NCI-H748 treated with DMSO at 0.1 percent for 48 hours (cell line): ENCODE measurements around the gene CTF1.
"Not testable (repeated sequence)": the region's sequence is repeated elsewhere in the genome, so short reads cannot be mapped to it uniquely, and the experiment has no call there.

ENCODE experiments used
- DNase-seq: peaks from one replicate; lab custom pipeline; 2025; lab: John Stamatoyannopoulos, UW

The CTF1 gene

DNA sequence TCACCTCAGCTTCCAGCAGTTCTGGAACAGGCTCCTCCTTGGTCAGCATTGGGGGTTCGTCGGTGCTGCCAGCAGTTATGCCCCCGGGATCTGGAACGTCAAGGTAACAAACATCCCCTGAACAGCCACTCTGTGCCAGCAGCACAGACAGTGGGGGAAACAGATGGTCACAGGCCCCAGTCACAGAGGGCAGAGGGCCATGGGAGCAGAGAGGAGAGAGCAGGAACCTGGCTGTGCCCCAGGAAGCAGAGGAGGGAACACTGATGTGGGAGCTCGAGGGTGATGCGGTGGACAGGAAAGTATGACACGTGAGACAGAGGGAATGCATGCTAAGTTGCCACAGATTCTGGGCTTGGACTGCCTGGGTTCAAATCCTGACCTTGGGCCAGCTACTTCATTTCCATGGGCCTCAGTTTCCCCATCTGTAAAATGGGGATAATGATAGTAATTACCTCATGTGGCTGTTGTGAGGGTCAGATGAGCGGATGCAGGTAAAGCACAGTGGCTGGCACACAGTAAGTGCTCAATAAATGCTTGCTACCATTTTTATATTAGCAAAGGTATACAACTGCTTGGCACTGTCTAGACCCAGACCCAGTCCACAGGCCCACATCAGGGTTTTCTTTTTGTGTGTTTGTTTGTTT, 7.4 kb upstream of the CTF1 start:
- no peak for DNase-seq

DNA sequence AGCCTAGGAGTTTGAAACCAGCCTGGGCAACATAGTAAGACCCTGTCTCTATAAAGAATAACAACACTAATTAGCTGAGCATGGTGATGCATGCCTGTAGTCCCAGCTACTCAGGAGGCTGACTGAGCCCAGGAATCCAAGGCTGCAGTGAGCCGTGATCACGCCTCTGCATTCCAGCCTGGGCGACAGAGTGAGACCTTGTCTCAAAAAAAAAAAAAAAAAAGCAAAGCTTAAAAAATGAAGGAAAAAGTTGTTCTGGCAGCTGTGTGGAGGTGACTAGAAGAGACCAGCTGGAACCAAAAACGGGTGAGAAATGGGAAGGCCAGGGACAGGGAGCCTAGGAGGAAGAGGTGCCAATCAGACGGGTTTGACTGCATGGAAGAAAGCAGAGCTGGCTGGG, 6.7 kb upstream of the CTF1 start:
- no peak for DNase-seq

GRCh38 chr16:30891043-30891823, 5.2 kb upstream of the CTF1 start:
- DNase-seq: not testable (repeated sequence)

DNA sequence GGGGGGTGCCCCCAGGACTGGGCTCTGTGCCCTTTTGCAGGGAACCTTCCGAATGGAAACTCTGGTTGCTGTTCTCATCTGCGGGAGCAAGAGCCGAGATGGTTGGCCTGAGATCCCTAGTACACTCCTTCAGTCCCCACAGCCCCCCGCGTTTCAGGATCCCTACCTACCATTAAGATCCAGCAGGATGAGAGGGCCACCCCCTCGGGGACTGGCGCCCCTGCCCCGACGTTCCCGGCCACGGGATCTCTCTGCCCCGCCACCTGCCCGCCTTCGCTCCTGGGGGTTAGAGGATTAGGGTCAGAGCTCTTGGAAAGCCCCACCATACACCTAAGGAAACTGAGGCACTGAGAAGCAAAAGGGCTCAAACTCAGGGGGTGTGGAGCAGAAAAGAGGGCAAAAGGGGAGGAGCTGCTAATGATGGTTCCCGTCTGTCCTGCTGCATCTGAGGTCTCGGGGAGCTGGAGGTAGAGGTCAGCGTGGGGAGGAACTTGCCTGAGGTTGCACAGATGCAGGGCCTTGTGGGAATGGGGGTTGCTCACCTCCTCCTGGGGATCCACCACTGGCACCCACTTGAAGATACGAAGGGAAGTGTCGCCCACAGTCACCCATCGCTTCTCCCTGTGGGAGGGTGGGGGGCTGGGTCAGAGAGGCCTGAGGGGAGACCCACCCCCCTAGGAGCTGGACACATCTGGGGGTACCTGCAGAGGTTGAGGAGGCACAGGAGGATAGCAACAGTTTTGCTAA, 3.6 kb upstream of the CTF1 start:
- DNase-seq: no peak

- no peak for DNase-seq
Observed at GRCh38 chr16:30893417-30893743, 3.0 kb upstream of the CTF1 start.

- DNase-seq: peak; percentile 54
Observed at GRCh38 chr16:30893744-30894539, 2.5 kb upstream of the CTF1 start, which contains the start of gene BCL7C. TSS of gene BCL7C (minus strand) at chr16:30894077. CDS start at chr16:30893944, 133 bp downstream.

DNA sequence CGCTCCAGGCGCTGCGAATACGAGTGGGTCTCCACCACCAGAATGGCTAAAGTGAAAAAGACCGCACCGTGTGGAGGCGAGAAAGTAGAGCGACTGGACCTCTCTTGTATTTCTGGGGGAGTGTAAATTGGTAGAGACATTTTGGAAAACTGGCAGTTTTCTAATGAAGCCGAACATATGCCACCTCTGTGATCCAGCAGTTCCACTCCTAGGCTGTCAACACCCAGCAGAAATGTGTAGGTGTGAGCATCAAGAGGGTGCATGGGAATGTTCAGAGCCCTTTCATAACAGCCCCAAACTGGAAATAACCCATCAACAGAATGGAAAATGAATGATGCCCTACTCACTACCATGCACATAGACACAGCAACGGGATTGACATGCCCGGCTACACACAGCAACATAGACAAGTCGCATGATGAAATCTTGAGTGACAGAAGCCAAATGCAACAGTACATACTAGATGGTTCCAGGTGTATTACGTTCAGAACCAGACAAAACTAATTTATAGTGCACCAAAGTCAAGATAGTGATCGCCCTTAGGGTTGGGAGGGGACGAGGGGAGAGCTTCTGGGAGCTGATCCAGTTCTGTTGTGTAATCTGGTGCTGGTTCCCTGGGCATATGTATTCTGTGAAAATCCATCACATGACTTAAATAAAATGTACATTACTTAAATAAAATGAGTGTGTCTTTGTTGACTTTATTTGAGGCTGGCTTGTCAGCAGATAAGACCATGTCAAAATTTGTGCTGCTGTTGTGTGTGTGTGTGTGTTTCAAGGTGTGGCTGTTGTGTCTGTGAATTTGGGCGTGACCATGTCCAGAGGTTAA, 1.7 kb upstream of the CTF1 start:
- DNase-seq: no peak

DNA sequence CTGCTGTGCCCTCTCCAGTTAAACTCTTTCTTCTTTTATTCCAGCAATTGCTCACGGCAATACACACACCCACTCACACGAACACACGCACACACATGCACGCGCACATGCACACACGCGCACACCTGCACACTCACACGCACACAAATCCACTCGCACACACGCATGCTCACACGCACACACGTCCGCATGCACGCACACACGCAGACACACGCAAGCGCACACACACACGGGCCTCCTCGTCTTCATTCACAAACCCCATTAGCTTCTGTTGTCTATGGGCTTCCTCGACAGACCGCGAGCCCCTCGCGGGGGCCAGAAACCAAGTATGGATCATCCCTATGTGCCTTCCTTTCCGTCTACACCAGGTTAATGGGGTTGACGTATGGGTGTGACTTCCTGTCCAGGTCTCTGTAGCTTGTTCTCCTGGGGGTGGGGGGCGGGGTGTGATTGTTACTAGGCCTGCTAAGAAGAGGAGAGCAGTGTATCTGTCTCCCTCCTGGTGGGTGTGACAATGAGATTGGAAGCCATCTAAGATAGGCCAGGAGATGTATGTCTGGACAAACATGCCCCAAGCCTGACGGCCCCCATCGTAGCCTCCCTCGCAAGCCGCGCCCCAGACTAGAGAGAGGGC, 670 bp upstream of the CTF1 start:
- DNase-seq: no peak

DNA sequence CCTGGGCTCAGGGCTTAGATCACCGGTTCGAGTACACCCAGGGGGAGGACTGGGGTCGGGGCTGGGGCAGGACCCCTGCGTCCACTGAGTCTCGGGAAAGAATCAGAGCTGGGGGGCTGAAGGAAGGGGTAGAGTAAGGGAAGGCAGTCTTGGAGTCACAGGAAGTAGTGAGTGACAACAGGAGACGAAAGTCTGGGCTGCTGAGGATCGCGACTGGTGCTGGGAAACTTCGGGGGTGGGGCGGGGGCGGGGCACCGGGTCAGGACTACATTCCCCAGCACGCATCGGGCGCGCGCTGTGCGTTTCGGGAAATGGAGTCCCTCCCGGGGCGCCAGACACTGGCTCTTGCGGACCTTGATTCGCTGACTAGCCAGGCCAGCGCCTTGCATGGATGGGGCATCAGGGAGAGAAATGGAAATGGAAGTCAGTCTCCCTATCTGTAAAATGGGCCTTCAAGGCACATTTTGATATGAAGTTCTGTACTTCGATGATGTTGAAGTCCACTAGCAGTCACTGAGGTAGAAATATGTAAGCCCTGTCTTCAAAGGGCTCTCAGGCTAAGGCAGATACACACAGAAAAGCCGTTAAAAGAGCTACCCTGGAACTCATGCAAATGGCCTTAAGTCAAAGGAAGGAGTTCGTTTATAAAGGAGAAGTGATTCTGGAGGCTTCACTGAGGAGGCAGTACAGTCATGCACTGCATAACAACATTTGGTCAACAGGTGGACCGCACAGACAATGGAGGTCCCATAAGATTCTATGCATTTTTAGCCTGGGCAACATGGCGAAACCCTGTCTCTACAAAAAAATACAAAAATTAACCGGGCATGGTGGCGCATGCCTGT, 697 bp downstream of the CTF1 start:
- DNase-seq: no peak

DNA sequence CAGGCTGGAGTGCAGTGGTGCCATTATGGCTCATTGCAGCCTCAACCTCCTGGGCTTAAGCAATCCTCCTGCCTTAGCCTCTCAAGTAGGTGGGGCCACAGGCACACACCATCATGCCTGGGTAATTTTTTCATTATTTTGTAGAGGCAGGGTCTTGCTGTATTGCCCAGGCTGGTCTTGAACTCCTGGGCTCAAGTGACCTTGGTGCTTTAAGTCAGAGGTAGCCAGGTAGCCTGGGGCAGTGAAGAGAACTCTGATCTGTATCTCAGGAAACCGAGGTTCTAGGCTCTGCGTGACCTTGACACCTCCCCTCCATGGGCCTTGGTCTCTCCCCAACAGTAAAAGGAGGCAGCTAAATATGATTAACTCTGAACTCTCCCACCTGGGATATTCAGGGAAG, 3.4 kb downstream of the CTF1 start:
- no peak for DNase-seq

GRCh38 chr16:30900588-30900987, 4.2 kb downstream of the CTF1 start:
- no peak for DNase-seq

DNA sequence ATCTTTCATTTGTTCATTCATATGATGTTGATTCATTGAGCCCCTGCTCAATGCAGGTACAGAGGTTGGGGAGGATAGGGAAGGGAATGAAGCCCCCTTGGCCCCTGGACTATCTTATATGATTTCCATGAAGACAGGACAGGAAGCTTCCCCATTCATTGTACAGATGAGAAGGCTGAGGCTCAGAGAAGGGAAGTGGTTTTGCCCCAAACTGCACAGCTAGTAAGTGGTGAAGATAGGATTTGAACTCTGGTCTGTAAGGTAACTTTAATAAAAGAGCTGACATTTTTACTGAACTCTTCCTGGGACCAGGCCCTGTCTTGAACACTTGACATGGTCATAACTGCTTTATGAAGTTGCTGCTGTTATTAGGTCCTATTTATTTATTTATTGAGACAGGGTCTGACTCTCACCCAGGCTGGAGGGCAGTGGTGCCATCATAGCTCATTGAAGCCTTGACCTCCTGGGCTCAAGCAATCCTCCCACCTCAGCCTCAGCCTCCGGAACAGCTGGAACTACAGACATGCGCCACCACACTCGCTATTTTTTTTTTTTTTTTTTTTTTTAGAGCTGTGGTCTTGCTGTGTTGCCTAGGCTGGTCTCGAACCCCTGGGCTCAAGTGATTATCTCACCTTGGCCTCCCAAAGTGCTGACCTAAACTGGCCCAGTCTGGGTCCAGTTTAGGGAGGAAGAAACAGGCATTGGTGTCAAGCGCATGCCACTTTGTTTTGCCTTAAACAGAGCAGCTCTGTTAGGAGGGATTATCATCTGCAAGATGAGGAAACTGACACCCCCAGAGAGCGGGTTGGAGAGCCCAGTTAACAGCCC, 5.0 kb downstream of the CTF1 start:
- DNase-seq: no peak

- DNase-seq: no peak
Observed at GRCh38 chr16:30902029-30902972, 5.9 kb downstream of the CTF1 start.

DNA sequence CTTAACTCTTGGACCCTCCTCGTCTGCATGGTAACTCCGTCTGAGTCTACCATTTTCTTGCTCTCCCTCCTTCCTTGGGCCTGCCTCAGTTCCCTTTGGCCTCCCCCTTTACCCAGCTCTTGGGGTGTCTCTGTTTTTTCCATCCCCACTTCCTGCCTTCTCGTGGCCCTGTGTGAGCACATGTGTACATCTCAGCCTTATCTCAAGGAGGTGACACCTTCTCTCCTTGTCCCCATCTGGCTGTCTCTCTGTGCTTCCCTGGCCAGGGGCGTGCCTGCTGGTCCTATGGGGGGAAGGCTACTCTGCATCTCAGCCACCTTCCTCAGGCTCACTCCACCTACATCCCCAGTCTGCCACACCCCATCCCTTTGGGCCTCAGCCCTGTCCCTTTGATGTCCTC, 6.6 kb downstream of the CTF1 start:
- no peak for DNase-seq

GRCh38 chr16:30903596-30903995, 7.2 kb downstream of the CTF1 start:
- DNase-seq: no peak

DNA sequence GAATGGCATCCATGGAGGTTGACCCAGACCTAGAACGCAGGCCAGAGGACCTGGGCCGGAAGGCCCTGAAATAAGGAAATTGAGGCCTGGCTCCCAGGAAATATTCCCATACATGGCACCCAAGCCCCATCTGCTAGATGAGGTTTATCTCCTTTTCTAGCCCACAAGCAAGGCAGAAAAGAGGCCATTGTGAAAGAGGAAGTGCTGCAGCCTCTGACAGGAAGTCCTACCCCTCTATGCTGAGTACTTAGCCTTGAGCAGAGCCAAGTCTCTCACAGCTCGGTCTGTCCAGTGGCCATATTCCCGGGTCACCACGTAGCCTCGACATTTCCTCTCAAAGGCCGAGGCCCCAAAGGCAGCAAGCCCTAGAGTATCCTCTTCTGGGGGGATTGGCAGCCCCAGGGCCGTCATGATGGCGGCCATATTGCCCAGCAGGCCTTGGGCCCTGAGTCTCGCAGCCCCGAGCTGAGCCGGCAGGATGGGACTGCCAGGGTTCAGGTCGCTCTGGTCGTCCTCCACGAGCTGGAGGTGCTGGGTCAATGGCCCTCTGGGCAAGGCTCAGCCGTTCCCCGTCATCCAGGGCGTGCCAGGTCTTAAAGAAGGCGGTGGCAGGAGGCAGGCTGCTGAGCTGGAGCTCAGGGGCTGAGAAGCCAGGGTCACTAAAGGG, 7.8 kb downstream of the CTF1 start:
- DNase-seq: no peak

- DNase-seq: no peak
Observed at GRCh38 chr16:30907064-30907463, 10.7 kb downstream of the CTF1 start.
